Activated T-helper 1 cell treated with Interleukin-2 at 50 U/mL for 16 hours (primary cell): ENCODE data around the gene MAP3K20.
"Not testable (repeated sequence)": the region's sequence is repeated elsewhere in the genome, so short reads cannot be mapped to it uniquely, and the experiment has no call there.

ENCODE experiments used
- DNase-seq: peaks from one replicate; pipeline ENCODE4 v3.0.0-alpha.2; 2020; ENCODE audit warnings: low read depth

Gene MAP3K20

DNA sequence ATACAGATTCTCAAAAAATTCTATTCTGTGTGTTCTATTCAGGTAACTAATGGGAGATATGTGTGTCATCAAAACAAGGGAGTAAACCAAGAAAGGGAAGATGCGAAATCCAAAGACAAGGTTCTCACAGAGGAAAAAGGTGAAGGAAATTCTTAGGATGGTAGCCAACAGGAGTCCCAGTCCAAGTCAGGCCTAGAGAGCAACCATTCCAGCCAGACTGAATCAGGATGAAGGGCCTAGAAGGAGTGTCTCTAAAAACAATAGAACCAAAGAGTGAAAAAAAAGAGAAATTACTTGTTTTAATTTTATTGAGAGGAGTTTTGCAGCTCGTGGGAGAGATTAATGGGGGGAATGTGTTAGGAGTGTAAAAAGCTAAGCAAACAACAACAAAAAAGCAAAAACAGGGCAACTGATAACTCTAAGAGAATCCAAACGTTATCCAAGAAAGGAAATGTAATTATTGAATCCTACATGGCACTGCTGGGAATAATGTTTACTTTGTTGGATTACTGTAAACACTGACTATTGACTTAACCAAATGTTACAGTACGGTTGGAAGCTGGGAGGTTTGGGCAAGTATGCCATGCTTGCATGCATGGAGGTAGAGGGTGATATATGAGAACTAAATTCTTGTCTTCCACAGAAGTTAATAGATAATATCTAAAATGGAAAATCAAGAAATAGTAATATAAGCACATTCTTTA is 12.3 kb downstream of the MAP3K20 start:
- DNase-seq, result no peak

DNA sequence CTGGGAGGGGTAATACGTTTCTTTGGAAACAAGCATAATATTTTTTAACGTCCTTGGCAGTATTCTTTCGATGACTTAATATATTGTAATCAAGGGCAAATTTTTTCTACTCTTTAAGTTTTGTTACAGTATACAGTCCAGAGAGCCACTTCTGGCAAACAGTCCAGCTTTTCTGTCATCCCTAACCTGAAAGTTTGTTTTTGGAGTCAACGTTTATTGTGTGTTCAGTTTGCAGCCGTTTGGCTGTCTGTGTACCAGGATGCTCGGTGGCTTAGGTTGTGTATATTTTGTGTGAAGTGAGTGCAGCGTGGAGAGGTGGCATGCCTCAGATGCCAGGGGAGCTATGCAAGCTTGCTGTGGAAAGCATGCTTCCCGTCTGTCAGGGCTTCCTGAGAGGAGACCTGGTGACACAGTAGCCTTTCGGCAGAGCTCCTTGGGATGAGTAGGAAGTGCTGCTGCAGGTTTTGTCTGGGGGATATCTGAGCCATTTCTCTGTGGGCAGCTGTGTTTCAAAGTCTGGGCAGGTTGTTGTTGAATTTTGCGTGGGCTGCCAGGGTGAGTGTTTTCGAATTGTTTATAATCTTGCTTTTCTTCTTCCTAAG is 14.7 kb downstream of the MAP3K20 start:
- no peak for DNase-seq

DNA sequence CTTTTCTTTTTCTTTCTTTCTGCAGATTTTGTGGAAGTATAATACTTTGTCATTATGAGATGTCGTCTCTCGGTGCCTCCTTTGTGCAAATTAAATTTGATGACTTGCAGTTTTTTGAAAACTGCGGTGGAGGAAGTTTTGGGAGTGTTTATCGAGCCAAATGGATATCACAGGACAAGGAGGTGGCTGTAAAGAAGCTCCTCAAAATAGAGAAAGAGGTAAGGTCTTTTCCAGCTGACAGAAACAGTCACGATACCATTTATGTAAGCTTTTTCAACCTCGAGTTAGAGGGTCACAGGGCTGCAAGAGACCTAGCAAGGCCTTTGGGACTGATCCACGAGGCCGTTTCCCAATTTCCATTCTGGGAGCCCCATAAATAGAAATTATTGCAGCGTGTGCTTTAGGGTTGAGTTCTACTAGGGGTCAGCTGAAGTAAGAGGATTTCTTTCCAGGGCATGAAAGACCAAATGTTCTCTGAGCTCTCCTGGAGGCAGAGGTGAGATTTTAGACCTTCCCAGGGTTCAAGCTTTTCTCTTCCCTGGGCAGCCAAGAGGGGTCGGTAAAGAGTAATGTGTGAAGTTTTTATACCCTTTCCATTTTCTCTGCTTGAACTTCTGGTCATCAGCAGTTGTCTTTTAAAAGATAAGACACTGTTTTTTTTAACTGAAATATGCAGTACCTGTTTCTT is 15.5 kb downstream of the MAP3K20 start:
- DNase-seq, result no peak

DNA sequence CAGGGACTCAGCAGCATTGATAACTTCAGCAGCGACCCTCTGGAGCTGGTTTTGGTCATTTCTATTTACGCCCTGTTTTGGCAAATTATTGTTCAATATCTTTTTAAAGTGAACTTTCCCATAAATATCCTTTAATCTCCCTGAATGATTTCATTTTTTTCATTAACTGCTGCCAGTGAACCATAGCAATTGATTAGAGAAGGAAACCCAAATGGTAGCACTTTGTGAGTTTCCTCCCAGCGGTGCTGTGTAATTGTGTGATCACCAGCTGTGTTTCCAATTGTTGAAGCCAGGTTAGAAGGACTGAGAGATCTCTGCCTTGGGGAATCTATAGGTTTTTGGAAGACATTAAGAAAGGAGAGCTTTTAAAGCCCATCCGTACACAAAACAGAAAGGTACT is 16.3 kb downstream of the MAP3K20 start:
- DNase-seq, result no peak

DNA sequence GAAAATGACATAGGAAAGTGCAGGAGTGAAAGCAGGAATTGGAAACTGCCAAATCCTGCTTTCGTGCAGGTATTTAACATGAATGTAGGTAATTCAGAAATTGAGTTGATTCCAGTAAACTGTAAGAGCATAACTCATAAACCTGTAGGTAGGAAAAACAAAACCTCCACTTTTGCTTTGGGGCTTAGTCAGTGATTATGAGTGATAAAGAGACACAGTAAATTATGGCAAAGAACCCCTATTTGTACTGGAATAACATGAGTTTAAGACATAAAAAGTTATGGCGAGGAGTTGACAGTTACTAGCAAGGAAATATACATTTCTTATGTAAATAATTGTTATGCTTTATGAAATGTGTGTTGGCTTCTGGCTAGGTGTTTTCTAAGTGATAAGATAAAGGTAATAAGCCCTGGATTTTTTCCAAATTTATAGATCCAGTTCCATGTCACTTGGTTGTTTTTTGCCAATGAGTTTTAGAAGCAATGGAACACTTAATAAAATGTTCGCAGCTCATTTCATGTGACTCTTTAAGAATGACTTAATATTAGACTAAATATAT is 17.3 kb downstream of the MAP3K20 start:
- no peak for DNase-seq

DNA sequence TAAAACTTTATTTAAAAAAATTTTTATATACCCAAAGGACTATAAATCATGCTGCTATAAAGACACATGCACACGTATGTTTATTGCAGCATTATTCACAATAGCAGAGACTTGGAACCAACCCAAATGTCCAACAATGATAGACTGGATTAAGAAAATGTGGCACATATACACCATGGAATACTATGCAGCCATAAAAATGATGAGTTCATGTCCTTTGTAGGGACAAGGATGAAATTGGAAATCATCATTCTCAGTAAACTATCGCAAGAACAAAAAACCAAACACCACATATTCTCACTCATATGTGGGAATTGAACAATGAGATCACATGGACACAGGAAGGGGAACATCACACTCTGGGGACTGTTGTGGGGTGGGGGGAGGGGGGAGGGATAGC is 18.0 kb downstream of the MAP3K20 start:
- not testable (repeated sequence) for DNase-seq

DNA sequence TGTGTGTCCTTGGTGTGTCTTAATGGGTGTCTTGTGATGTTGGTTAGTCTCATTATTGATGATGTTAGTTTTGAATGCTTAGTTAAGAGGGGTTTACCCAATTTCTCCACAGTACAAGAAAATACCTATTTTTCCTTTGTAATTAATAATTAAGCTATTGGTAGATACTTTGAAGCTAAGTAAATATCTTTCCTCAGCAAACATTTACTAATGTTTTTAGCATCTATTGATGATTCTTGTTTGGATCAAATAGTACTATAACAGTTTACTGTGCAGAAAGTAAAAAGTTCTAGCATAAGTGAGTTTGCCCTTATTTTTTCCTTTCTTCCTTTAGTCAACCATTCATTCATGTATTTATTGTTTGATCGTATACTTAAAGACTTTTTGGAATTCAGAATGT is 19.1 kb downstream of the MAP3K20 start:
- DNase-seq, result no peak

DNA sequence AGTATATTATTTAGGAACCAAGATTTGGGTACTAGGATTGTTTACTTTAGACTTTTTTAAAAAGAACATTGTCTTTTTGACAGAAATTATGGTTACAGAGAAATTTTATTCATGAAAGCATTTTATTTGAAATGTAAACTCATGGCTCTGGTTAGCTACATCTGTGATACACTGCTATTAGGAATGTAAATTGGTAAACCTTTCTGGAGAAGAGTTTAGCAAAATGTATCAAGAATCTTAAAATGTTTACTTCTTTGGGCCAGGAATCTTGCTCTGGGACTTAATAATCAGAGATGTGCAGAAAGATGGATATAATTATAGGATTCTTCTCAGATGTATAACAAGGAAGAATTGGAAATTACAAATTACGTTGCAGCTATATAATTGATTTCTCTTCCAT is 19.7 kb downstream of the MAP3K20 start:
- no peak for DNase-seq

DNA sequence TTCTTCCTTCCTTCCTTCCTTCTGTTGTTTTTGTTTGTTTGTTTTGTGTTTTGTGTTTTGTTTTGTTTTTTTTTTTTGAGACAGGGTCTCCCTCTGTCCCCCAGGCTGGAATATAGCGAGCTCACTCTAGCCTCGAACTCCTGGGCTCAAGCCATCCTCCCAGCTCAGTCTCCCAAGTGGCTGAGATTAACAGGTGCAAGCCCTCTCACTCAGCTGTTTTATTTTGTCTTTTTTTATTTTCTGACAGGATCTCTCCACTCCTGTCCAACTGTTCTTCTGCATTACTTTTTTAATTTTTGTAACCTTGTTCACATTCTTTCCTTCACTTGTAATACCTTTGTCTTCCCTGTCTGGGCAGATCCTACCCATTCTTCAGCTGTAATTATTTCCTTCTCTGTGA is 23.6 kb downstream of the MAP3K20 start:
- no peak for DNase-seq

DNA sequence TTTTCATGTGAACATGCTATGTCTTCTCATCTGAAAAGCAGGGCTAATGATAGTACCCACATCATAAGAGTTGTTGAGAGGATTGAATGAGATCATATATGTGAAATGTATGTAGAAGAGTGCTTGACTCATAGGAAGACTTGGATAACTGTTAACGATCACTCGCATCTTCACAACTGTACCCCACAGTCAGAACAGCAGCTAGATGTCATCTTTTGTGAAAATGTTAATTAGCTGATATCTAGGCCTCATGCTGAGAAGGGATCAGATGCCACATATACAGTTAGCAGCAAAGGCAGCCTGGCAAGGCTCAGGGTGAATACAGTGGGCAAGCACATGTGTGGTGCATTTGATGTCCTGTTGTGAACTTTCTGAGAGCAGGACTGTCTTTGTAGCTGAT is 24.2 kb downstream of the MAP3K20 start:
- no peak for DNase-seq

DNA sequence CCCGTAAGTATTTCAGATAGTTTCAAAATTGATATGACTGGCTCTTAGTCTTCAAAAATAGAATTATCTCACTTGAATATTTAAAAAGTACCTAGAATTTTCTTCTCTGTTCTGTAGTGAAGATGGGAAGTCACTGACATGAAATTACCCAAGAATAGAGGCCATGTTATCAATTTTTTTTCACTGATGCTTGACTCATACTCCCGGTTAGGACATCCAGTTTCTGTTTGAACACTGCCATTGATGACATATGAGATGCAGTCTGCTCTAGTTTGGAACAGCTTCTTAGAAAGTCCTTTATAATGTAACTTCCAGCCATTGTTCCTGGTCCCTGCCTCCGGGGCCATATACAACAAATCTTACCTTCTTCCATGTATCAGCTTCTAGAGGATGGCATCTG is 26.0 kb downstream of the MAP3K20 start:
- DNase-seq, result no peak

DNA sequence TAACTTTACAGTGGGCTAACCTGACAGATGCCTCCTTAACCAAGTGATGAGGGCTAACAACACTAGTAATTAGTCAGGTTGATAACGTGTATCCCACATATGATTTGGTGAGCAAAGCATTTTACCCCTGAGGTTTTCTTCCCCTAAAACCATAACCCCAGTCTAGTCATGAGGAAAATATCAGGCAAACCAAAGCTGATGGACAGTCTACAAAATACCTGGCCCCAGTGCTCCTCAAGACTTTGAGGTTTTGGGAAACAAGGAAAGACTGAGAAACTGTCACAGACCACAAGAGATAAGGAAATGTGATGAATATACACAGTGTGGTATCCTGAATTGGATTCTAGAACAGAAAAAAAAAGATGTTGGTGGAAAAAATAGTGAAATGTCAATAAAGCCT is 28.5 kb downstream of the MAP3K20 start:
- DNase-seq, result no peak

DNA sequence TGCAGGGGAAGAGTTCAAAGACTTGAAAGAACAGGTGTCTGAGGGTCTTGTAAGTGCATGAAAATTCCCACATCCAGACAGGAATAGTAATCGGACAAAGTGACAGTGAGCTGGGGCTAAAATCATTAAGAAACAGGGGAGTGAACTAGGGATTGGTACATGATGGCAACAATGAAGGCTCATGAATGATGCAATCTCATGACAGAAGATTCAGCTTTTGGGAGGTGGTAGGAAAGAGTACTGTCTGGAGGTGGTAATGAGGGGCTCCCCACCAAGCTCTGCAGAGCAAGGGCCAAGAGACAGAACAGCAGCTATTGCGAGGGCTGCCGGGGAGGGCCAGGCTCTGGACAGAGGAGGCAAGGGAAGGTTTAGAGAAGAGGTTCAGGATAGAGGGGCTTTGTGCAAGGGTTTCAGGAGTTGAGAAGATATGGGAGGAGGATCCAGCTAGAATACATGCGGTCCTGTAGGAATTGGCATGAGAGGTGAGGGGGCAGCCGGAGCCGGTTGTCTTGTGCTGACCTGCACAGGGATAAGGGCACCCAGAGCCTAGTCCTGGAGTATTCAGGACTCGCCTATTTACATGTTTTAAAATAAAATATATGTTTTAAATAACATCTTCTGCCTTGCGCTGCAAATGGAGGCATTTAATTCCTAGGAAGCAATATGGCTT is 31.4 kb downstream of the MAP3K20 start:
- DNase-seq, result no peak

DNA sequence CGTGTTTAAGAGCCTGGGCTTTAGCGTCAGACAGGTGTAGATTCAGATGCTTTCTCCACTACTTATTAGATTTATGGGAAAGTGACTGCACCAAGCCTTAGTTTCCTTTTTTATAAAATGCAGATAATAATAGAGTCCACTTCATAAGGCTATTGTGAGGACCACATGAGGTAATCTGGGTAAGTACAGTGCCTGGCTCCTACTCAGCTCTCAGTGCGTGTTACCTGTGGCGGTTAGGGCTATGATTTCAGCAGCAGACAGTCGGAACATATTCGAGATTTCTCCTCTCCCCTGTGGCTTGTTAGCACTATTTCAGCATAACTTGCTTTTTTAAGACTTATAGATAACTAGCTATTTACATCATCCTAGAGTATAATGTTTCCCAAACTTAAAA is 32.0 kb downstream of the MAP3K20 start:
- no peak for DNase-seq

DNA sequence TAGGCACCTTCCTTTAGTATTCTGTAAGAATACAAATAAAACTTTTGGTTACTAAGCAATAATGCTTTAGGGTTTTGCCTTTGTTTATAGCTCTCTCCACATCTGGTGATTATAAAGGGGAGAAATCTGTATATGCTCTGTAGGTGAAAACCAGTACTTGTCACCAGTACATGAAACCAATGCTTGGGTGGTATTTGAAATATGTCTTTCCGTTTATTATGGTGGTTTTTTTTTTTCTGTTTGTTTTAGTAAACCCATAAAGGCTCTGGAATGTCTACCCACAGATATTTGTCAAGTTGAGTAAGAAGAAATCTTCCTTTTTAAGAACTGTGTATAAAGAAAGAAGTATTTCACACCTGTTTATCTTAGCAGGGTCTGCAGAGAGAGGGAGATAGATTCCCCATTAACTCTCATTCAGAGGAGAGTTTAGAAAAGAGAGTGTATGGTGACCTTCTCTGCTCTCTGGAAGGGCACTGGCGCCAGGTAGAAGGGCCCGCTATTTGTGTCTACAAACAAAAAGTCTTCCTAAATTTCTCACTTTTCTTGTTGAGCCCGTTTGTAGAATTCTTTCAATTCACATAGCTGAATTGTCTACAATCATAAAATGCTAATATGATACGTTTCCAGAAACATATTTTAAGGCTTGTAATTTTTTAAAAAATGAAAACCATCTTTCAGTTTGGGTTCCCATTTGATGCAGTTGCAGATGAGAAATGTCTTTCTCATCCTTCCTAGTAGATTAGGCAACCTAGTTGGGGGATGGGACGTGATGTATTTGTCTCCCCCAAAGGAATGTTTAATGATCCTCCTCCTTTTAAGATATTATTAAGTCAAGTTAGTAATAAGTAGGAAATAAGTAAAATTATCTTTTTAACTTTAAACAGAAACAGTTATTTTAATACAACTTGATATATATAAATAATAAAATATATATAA is 33.9 kb downstream of the MAP3K20 start:
- no peak for DNase-seq

DNA sequence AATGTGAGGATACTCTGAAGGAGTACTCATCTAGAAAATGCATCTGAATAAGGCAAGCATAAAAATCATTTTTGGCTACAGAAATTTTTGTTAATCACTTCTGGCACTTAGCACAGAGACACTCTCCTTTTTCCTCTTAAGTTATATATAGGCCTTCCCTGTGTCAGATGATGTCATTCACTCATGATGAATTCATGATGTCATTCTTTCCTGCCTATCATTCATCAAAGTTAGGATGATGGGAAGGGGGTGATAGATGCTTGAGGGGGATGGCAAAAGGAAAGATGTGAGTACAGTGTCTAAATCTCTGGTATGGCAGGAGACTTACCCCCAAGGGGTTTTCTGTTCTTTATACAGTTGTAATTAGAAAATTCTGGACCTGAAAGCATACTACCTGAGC is 42.0 kb downstream of the MAP3K20 start:
- no peak for DNase-seq

DNA sequence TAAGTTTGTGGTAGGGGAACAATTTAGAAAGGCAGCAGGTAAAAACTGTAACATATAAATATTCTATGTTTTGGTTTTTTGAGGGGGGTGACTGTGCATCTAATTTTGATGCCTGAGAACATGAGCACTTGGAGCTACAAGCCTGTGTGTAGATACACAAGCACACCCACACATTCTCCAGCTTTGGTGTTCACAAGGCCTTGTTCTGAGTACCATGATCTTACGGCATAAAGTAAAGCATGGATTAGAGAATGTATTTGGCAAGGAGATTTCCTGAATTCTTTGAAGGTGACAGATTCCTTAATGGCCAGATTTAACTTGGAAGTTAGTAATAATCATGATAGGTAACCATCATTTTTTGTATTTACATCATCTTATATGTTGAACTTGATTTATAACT is 42.7 kb downstream of the MAP3K20 start:
- no peak for DNase-seq

DNA sequence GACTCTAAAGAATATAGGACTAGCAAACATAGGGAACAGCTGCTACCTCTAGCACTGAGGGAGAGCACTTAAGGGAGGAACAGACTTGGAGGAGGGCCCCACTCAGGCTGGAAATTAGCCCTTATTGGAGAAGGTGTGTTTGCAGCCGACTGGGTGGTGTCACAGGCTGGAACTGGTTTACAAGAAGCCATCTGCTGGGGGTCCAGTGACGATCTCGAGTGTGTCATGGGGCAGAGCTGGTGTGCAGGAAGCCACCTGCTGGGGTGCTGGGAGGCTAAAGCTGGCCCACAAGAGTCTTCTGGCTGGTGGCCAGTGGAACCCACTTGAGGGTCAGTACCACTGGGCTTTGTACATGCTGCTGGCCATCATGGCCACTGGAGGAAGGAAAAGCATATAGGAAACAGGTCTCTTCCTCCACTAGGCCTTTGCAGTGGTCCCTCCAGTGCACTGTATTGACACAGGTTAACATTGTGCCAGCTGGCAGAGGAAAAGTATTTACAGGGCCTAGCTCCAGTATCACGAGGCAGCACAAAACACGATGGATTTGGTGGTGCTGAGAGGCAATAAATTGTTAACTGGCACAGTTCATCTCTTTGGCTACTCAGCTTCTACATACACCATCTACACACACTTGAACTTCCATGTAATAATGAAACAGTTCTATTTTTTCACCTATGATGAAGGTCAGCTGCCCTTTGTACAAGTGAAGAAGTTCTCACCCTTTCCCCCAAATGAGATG is 43.6 kb downstream of the MAP3K20 start:
- DNase-seq, result no peak

DNA sequence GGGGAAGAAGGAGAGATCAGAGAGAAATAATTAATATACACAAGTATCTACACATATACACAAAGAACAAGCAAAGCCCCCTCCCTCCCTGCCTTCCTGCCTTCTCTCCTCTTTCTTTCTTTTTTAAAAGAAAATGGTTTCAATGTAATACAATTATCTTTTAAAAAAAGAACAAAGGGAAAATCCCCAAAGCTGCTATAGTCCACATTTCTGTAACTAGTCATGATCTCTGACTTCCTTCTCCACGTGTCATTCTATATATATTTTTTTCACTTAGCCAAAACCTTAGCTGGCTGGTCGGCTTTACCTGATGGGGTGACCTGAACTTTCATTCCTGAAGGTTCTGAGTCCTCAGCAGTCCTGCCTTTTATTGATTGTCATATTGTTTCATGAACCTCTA is 44.3 kb downstream of the MAP3K20 start:
- no peak for DNase-seq

DNA sequence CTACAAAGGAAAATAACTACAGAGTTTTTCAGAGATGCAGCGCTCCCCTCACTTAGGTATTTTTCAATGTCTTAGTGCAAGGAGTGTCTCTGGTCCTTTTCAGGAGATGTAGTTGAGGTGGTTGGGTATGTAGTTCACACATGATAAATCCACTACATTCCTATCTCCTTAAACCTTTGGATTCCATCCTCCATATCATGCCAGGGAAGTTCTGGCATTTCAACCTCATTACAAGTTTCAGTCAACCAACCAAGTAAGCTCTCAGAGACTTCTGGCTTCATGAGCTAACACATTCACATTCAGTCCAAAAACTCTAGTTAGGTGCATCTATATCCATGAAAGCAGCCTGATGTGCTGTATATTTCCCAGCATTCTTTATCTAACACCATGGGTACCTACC is 47.3 kb downstream of the MAP3K20 start:
- DNase-seq, result no peak

DNA sequence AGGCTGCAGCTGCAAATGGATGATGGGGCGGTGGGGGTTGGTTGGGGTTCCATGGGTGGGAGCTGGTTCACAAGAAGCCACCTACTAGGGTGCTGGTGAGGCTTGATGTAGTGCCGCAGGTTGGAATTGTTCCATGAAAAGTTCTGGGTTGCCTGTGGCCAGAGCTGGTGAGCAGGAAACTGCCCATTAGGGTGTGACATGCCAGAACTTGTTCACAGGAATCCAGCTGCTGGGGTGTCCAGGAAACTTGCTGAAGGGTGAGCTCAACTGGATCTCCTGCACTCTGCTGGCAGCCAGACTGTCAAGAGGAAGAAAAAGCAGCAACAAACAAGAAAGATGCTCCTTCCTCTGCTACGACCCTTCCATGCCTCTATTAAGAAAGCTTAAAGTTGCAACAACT is 48.8 kb downstream of the MAP3K20 start:
- DNase-seq, result no peak
